GM19240 (cell line): ENCODE results near the gene USP33.
"Not testable (repeated sequence)": the region's sequence is repeated elsewhere in the genome, so short reads cannot be mapped to it uniquely, and the experiment has no call there.

Source experiments
- DNase-seq: peaks from one replicate; pipeline ENCODE4 v3.0.0; 2011; ENCODE audit warnings: low spot score; ENCODE audit not compliant: insufficient read length

USP33 gene

DNA sequence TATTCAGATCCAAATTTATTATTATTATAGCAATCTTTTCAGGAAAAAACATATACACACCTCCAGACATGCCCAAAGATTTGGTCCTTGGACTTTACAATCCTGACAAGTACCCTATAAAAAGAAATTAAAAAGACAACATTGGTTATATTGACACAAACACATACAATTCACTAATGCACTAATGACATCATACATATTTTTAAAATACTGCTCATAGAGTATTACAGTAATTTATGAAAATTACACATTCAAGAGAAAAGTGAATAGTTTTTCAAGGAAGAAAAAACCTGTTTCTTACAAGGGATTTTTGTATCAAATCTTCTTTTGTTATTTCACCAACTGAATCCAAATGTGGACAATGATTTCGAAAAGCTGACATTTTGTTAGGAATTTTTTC is 18.3 kb downstream of the USP33 start:
- DNase-seq: no peak

DNA sequence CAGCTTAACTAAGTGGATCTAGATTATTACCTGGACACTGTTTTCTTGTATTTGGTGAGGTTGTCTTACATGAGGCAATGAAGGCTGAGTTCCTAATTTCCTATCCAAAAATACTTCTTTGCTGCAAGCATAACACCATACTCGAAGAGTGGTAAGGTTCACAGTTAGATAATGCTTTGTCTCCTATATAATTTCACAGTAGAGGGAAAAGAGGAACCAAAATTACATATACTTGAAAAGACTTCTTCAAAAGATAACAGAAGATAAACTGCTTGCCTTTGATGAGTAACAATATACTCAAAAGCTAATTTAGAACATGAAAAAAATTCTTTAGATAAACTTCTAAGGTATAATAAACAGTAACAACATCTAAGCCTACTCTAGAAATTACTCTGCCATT is 20.4 kb downstream of the USP33 start:
- DNase-seq: no peak

DNA sequence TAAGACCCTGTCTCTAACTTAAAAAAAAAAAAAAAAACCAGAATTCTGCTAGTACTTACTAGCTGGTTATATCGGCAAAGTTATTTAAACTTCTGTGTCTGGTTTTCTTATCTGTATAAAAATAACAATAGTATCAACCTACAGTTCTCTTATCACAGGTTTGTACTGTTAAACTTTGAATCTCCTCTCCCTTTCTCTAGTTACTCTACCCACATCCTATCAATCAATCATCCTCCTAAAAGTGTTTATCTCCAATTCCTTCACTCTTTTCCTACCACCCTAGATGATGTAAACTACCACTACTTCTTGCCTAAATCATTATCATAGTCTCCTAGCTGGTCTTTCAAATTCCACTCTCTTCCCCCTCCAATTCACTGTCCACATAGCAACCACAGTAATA is 27.6 kb downstream of the USP33 start:
- DNase-seq: no peak

DNA sequence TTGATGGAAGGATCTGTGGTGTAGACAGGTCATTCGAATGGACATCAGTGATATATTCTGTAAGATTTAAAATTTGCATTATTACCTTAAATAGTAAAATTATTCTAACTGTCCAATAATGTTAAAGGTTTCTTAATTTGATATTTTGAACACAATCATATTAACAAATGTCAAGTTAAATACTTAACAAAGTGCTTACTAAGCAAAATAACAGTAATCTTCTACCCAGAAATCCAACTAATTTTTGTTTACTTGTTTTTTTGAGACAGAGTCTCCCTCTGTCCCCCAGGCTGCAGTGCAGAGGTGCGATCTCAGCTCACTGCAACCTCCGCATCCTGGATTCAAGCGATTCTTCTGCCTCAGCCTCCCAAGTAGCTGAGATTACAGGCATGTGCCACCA is 33.9 kb downstream of the USP33 start:
- no peak for DNase-seq

DNA sequence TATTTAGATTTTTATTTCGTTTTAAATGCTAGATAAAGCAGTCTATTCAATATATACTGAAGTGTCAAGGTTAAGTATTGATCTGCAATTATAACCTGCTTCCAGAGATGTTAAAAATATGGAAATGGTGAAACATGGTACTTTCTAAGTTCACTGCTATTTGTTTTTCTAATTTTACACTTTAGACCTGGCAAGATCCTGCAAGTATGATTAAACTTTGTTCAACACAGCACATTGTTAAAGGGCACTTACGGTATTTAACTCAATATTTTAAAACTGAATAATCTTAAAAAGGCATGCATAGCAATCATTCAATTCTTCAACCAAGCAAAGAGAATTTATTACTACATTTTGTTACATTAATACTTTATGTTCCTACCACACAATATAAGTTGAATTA is 41.5 kb downstream of the USP33 start:
- DNase-seq: no peak

DNA sequence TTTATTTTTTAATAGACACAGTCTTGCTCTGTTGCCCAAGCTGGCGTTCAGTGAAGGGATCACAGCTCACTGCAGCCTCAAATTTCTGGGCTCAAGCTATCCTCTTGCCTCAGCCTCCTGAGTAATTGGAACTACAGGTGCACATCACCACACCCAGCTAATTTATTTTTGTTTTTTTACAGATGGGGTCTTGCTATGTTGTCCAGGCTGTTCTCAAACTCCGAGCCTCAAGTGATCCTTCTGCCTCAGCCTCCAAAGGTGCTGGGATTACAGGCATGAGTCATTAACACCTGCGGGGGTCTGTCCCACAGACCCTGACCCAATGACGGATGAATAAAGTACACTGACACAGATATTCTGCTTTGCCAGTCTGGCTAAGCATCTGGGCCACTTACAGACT is 43.6 kb downstream of the USP33 start:
- DNase-seq: no peak

DNA sequence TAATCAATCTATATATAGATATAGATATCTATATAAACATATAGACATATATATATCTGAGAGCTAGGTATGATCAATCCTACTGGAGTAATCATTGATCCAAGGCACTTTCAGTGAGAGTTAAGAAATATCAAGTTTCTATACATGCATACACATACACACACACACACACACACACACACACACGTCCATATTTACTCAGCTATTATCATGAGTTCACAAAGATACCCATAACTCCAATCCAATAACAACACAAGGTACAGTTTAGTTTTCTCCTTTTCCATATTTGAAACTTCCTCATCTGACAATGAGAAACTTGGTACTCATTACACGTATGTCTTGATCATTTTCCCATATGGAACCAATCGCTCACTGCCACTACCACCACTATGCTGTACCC is 49.9 kb downstream of the USP33 start:
- DNase-seq: no peak

DNA sequence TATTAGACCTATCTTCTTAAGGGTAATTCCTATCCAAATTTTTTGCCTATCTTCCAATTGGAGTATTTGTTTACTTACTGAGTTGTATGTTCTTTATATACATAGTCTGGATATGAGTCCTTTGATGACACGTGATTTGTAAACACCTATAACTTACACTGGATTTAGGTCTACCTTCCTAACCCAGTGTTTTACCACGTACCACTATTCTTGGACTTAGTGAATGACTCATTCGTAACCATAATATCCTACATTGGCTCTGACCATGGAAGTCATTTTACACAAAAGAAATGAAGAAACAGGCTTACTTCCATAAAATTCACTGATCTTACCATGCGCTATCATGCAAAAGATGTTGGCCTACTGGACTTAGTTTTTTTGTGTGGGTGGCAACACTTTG is 53.3 kb downstream of the USP33 start:
- no peak for DNase-seq

DNA sequence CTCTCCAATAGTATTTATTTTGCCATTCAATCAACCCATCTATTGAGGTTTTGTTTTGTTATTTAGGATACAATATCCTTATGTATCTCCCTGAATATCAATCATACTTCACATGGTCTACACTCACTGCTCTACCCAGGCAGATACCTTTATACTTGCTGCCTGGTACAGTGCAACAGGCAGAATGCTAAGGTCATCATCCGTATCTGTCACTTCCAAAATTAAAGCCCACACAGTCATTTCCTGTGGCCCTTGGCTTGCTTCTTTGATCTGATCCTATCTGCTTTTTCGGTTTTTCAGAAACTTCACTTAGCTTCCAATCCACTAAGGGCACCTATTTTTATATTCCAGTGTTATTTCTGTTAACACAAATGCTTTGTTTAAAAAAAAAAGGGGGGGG is 54.9 kb downstream of the USP33 start:
- DNase-seq: no peak

DNA sequence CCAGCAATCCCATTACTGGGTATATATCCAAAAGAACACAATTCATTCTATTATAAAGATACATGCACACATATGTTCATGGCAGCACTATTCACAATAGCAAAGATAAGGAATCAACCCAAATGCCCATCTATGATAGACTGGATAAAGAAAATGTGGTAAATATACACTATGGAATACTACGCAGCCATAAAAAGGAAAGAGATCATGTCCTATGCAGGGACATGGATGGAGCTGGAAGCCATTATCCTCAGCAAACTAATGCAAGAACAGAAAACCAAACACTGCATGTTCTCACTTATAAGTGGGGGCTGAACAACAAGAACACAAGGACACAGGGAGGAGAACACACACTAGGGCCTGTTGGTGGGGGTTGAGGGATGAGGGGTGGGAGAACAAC is 60.0 kb downstream of the USP33 start:
- DNase-seq: not testable (repeated sequence)

DNA sequence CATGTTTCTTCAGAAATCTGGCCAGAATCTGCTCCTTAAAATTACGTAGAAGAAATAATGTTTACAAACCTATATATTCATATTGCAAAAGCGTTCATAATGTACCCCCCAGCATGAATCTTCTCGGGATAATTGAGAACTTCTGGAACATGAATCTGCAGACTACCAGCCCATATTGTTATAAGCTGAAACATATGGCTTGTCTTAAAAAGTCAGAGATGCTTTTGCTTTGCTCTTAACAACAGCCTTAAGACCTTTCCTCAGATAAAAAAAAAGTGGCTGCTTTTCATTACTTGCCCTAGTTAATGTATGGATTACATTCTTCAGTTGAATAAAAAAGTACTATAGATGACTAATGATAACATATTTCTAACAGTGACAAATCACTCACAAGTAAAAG is 62.2 kb downstream of the USP33 start:
- DNase-seq: no peak

DNA sequence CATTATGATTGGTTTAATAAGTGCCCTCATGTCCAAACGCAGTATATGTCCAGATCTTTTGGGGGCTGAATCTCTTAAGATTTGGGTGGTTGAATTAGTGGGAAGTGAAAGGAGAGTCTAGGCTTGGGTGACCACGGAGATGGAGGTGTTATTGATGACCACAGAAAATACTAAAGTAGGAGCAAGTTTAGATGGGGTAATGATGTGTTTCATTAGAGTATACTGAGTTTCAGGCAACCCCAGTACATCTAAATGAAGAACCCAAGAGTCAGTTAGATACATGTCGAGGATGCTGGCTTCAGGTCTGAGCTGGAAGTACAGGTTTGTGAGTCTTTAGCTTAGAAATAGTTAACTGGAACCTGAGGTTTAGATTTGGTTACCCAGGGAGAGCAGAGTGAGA is 70.7 kb downstream of the USP33 start:
- DNase-seq: no peak

DNA sequence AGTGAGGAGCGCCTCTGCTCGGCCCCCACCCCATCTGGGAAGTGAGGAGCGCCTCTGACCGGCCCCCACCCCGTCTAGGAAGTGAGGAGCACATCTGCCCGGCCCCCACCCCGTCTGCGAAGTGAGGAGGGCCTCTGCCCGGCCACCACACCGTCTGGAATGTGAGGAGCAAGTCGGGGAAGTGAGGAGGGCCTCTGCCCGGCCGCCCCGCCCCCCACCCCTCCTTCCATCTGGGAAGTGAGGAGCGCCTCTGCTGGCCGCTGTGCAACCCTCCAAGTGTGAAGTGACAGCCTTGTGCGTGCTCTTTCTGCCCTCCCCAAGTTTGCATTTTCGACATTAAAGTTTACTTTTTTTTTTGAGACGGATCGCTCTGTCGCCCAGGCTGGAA is 72.1 kb downstream of the USP33 start:
- no peak for DNase-seq

DNA sequence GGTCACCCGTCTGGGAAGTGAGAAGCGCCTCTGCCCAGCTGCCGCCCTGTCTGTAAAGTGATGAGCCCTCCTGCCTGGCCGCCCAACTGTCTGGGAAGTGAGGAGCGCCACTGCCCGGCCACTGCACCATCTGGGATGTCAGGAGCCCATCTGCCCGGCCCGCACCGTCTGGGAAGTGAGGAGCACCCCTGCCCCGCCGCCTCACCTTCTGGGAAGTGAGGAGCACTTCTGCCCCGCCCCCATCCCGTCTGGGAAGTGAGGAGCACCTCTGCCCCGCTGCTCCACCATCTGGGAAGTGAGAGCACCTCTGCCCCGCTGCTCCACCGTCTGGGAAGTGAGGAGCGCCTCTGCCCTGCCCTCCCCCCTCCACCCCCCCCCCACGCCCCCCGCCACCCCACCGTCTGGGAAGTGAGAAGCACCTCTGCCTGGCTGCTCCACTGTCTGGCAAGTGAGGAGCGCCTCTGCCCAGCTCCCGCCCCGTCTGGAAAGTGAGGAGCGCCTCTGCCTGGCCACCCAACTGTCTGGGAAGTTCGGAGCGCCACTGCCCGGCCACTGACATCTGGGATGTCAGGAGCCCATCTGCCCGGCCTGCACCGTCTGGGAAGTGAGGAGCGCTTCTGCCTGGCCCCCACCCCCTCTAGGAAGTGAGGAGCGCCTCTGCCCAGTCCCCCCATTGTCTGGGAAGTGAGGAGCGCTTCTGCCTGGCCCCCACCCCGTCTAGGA is 72.7 kb downstream of the USP33 start:
- no peak for DNase-seq

DNA sequence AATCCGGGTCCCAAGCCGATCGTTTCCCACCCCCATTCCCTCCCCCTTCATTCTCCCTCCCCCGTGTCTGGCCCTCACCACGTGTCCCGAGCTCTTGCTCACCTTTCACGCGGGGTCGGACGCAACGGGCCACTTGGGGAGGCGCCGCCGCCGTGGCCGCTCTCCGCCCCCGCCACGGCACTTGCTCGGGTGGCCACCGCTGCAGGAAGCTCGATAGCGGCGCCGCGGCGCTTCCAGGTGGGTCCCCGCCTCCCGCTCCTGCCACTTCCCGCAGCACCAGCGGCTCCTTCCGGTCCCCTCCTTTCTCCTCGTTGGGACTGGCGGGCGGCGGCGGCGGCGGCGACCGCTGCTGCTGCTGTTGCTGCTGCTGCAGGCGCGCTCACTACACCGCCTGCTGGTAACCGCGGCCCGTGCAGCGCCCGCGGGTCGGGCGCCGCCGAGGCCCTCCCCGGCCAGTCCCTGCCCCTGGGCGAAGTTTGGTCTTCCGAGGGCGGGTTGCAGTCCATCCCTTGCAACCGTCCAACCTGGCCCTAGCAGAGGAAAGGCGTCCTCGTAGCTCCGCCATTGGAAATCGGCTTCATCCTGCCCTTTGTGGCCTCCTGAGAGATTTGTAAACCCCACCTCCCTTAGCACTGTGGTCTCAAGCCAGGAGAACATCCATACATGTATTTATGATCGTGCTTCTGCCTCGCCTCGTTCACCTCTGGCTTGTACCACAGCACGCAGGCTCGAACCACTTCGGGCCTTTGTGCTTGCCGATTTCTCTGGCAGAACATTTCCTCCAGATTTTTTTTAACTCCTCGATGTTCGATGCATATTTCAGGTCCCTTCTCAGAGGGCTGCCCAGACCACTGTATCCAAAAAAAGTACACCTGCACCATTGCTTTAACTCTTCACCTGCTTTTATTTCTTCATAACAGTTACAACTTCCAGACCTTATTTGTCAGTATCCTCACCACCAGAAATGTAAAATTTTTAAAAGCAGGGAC is 76.2 kb downstream of the USP33 start:
- DNase-seq: peak; percentile 66

DNA sequence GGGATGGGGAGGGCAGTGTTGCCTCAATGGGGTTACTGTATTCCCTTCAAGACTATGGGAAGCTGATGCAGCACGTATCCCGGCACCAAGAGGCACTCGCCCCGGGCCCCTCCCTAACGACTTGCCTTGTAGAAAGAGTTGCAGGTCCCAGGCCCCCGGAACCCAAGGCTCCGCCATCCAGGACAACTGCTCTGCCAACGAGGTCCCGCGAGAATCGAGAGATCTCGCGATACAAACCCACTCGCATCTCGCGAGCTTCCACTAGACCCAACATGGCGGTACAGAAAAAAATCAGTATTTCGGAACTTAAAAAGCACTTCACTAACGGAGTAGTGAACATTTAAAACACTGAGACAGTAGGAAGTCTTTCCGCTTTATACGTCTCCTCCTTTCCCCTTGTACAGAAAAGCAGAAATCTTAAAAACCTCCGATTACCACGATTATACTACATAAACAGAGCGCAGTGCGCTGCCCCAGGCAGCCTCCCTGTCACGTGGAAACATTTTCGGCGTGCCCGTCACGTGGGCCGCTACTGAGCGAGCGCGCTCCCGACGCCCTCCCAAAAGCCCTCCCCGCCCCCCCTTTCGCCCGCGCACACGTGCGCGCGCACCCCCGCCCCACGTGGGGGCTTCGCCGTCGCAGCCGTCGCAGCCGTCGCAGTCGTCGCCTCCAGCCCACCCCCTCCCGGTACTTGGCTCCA is 77.0 kb downstream of the USP33 start, which contains the start of gene ZZZ3:
TSS of gene ZZZ3 (minus strand) at position 199 of the 700 bp plus-strand sequence. CDS start 49,304 bp downstream, outside the sequence.
- peak; percentile 52 for DNase-seq

DNA sequence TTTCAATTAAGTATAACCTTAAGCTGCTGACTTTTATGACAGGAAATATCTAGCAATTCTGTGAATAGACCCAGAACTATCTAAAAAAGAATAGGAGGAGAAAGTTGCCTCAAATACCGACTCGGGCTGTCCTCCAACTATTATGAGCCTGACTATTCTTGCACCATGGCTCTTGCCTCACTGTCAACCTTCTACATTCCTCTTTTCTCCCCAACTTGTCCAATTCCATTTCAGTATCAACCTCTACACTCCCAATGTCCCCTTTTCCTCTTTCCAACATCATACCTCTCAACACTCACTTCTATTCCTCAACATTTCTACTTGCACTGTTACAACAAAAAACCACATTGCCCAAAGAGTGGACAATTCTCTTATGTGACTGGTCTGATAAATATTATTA is 79.5 kb downstream of the USP33 start:
- no peak for DNase-seq

DNA sequence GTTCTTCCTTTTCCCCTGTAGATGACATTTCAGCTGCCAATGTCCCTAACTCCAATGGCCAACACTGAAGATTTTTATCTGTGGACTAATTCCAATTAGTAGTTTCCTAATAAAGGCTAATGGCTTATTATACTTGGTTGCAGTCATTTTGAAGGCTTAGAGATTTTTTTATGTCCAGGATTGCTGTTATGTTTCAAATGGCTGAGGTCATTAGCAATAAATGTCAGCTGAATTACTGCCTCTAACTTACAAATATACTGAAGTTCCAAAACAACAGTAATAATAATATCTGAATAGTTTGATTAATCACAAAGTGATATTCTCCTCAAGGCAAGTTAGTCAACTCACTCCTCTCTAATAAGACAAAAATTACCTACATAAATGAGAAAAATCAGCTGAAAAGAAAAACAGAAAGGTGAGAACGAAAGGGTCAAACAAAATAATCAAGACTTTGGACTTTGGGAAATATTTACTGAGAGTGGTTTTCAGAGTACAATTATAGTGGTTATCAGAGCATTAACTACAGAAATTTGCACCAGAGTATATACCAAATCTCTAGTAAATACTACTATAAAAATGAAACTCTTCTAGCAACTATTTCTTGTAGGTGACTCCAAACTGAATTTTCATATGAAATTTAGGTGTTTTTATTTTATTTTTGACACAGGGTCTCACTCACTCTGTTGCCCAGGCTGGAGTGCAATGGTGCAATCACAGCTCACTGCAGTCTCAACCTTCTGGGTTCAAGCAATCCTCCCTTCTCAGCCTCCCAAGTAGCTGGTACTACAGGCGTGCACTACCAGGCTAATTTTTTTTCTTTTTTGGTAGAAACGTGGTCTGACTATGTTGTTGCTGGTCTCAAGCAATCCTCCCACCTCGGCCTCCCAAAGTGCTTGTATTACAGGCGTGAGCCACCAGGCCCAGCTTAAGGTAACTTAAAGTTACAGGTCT is 80.7 kb downstream of the USP33 start:
- DNase-seq: no peak

DNA sequence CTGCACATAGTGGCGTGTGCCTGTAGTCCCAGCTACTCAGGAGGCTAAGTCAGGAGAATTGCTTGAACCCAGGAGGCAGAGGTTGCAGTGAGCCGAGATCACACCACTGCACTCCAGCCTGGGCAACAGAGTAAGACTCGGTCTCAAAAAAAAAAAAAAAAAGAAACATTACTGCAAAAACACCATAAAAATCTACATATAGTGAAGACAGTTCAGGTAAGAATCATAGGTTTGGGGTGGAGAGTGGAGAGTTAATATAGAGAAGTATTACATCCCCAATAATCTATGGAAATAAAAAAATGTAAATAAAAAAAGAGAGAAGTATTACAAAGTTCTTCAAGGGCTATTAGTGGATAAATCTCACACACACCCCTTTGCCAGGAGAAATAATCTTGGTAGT is 84.8 kb downstream of the USP33 start:
- DNase-seq: not testable (repeated sequence)

DNA sequence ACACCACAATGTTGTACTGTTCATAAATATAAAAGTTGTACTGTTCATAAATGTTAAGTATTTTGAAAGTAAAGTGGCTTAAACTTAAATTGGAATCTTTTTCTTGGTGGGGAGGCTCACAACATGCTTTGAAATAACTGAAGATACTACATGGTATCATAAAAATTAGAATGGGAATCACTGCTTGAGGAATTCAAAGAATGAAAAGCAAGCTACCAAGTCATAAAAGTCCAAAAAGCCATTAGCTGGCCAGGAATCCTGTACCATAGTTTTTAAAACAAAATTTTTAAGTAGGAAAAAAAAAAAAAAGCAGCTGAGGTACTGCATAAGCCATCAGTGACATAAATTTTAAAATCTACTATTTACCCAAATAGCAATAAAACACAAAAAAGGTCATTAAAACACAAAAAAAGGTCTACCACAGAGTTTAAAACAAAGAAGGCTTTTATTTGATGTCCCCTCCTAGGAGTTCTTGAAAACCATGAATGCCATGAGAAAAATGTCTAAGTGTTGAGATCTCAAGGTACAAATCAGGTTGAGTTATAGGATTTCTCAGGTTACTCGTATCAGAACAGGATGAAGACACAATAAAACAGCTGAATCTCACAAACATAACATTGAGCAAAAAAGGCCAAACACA is 85.8 kb downstream of the USP33 start:
- DNase-seq: no peak
